ENCODE results near the gene PYGM.

DNA sequence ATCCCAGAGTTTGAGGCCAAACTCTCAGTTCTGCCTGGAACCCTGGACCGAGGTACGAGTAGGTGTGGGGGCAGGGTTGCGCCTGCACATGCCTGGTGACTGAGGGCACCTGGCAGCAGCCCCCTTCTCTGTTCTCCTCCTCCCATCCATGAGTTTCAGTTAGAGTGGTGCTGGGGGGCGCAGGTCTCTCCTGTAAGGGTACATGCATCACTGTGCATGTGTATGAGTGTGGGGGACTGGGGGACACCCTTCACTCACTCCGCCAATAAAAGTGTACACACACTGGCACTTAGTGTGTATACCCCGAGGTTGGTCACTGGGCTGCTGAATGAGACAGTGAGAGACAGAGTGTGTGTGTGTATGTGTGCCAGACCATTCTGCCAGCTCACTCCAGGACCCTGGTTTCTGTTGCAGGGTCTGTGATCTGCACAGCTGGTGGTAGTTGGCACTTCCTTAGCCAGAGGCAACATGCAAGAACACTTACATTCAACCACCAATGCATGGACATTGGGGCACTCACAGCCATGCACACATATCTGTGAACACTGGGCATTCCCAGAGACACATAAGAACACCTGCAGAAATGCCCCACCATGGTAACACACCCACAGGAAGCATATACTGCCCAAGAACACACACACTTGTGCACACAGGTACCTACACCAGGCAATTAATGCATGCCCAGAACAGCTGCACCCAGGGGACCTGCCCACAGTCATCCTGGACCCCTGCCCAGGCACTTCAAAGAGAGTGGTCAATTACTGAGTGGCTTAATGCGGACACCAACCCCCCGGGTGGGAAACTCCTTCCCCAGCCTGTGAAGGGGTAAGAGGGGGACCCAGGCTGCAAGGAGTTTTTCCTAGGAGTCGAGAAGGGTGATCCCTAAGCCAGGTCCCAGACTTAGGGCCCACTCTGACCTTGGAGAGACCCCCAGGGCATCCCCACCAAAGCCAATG lies 35.6 kb downstream of the PYGM start:
- TF ChIP-seq, protein P1, sequence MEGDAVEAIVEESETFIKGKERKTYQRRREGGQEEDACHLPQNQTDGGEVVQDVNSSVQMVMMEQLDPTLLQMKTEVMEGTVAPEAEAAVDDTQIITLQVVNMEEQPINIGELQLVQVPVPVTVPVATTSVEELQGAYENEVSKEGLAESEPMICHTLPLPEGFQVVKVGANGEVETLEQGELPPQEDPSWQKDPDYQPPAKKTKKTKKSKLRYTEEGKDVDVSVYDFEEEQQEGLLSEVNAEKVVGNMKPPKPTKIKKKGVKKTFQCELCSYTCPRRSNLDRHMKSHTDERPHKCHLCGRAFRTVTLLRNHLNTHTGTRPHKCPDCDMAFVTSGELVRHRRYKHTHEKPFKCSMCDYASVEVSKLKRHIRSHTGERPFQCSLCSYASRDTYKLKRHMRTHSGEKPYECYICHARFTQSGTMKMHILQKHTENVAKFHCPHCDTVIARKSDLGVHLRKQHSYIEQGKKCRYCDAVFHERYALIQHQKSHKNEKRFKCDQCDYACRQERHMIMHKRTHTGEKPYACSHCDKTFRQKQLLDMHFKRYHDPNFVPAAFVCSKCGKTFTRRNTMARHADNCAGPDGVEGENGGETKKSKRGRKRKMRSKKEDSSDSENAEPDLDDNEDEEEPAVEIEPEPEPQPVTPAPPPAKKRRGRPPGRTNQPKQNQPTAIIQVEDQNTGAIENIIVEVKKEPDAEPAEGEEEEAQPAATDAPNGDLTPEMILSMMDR (IDR thresholded peaks at IDR 0.05): no peak
- no peak for TF ChIP-seq POLR2A (IDR thresholded peaks at IDR 0.05)

Data from lower leg skin (tissue), 3 donors.